ENCODE measurements around the gene PCDHA12. TPM values are rescaled to one million over a fixed set of nuclear protein-coding genes. Genes with fewer than 3 reads are reported as not detected.
A peak's percentile ranks its signal among the peaks of the same experiment; 100 is the strongest.

The PCDHA12 gene
- total RNA-seq, 1 donor from 2014 or later, result 9.7 TPM

- Mint-ChIP-seq H3K4me1 (ENCODE audit: unreplicated experiment) (peaks cover 10% of the 10 kb centered on the region), H3K9me3 (ENCODE audit: unreplicated experiment) (no peaks in the 10 kb centered on the region), H3K4me3 (ENCODE audit: unreplicated experiment) (no peak overlapping the region), H3K36me3 (ENCODE audit: low read depth, unreplicated experiment) (peaks cover 30% of the 10 kb centered on the region), H3K27ac (ENCODE audit: unreplicated experiment) (no peak overlapping the region), H3K27me3 (ENCODE audit: unreplicated experiment) (peaks cover 6% of the 10 kb centered on the region)
- no peak for DNase-seq (ENCODE audit: low spot score)
- no peak for TF ChIP-seq CTCF (IDR thresholded peaks at IDR 0.05; ENCODE audit: unreplicated experiment)
Measured at GRCh38 chr5:140857177-140857986, 17.7 kb upstream of the PCDHA12 start.

DNA sequence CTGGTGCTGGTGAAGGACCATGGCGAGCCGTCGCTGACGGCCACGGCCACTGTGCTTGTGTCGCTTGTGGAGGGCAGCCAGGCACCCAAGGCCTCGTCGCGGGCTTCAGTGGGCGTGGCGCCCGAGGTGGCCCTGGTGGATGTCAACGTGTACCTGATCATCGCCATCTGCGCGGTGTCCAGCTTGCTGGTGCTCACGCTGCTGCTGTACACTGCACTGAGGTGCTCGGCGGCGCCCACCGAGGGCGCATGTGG is 17.2 kb upstream of the PCDHA12 start:
- H3K27ac Mint-ChIP-seq (ENCODE audit: unreplicated experiment), result no peak overlapping the region
- no peak for DNase-seq (ENCODE audit: low spot score)
- no peak overlapping the region for H3K4me3 Mint-ChIP-seq (ENCODE audit: unreplicated experiment)
- peaks cover 10% of the 10 kb centered on the region for H3K4me1 Mint-ChIP-seq (ENCODE audit: unreplicated experiment)
- TF ChIP-seq CTCF (IDR thresholded peaks at IDR 0.05; ENCODE audit: unreplicated experiment), result no peak
- H3K9me3 Mint-ChIP-seq (ENCODE audit: unreplicated experiment), result no peaks in the 10 kb centered on the region
- H3K27me3 Mint-ChIP-seq (ENCODE audit: unreplicated experiment), result peaks cover 6% of the 10 kb centered on the region
- peaks cover 35% of the 10 kb centered on the region for H3K36me3 Mint-ChIP-seq (ENCODE audit: low read depth, unreplicated experiment)

- Mint-ChIP-seq H3K4me1 (ENCODE audit: unreplicated experiment) (no peaks in the 10 kb centered on the region), H3K36me3 (ENCODE audit: low read depth, unreplicated experiment) (peaks cover 30% of the 10 kb centered on the region)
Measured at GRCh38 chr5:140862441-140863295, 12.4 kb upstream of the PCDHA12 start.

GRCh38 chr5:140868721-140869554 is 6.2 kb upstream of the PCDHA12 start, which contains the start of gene PCDHA11:
PCDHA11 (plus strand) TSS chr5:140868957; CDS start chr5:140869104, 147 bp downstream.
- Mint-ChIP-seq H3K27me3 (ENCODE audit: unreplicated experiment) (peaks cover 2% of the 10 kb centered on the region), H3K9me3 (ENCODE audit: unreplicated experiment) (no peaks in the 10 kb centered on the region), H3K4me3 (ENCODE audit: unreplicated experiment) (peak within 1 kb of the TSS; percentile 93), H3K36me3 (ENCODE audit: low read depth, unreplicated experiment) (peaks cover 11% of the 10 kb centered on the region), H3K4me1 (ENCODE audit: unreplicated experiment) (peaks cover 12% of the 10 kb centered on the region), H3K27ac (ENCODE audit: unreplicated experiment) (peak within 1 kb of the TSS; percentile 40)
- peak; percentile 45 for DNase-seq (ENCODE audit: low spot score)
- peak; percentile 41 for TF ChIP-seq CTCF (IDR thresholded peaks at IDR 0.05; ENCODE audit: unreplicated experiment)

More at GRCh38 chr5:140862441-140863295, 12.4 kb upstream of the PCDHA12 start:
- Mint-ChIP-seq H3K27me3 (ENCODE audit: unreplicated experiment) (peaks cover 4% of the 10 kb centered on the region), H3K27ac (ENCODE audit: unreplicated experiment) (no peak overlapping the region), H3K4me3 (ENCODE audit: unreplicated experiment) (no peak overlapping the region), H3K9me3 (ENCODE audit: unreplicated experiment) (no peaks in the 10 kb centered on the region)
- no peak for DNase-seq (ENCODE audit: low spot score)
- TF ChIP-seq CTCF (IDR thresholded peaks at IDR 0.05; ENCODE audit: unreplicated experiment), result no peak

Data from endothelial cell (in vitro differentiated cells).